ENCODE data around the gene STPG1. TPM values are rescaled to one million over a fixed set of nuclear protein-coding genes. Genes with fewer than 3 reads are reported as not detected.

STPG1 gene
- total RNA-seq, 2 experiments from 2014 or later = 1.8 to 2.4 TPM

- H3K27ac Mint-ChIP-seq = peak overlapping the region; percentile 36
- intact Hi-C loops (cut with DNase I, micrococcal nuclease) = no loop called here
- ATAC-seq (ENCODE audit: poor library complexity) (no peak), DNase-seq (no peak)
- H3K36me3 ChIP-seq (ENCODE audit: insufficient read depth, low read length) = peaks cover 50% of the 10 kb centered on the region
- peaks cover 85% of the 10 kb centered on the region for H3K36me3 Mint-ChIP-seq (ENCODE audit: low read depth)
- H3K9me3 Mint-ChIP-seq = no peaks in the 10 kb centered on the region
- H3K4me1 ChIP-seq (ENCODE audit: insufficient read depth, low read length) = no peaks in the 10 kb centered on the region
- H3K4me3 Mint-ChIP-seq = no peak overlapping the region
- ChIA-PET CTCF (no interaction called here), POLR2A (interaction anchor here (1.0 kb wide), 1 partner anchor 42 kb away, joined by 3 read pairs; no protein-coding TSS in a partner anchor)
- H3K4me3 ChIP-seq (ENCODE audit: low read length) = no peak overlapping the region
- no peaks in the 10 kb centered on the region for H3K9me3 ChIP-seq (ENCODE audit: control insufficient read depth in 1 of 2, insufficient read depth in 1 of 2, low read length in 2 of 2)
- H3K27ac ChIP-seq (ENCODE audit: low read depth in 1 of 2, low read length in 2 of 2) = no peak overlapping the region
- peaks cover 37% of the 10 kb centered on the region for H3K4me1 Mint-ChIP-seq (ENCODE audit: low read depth)
- TF ChIP-seq CTCF (IDR thresholded peaks at IDR 0.05) = no peak
- no peaks in the 10 kb centered on the region for H3K27me3 Mint-ChIP-seq
- H3K27me3 ChIP-seq (ENCODE audit: control insufficient read depth in 1 of 2, insufficient read depth in 2 of 2, low read length in 2 of 2) = no peaks in the 10 kb centered on the region
Observed at GRCh38 chr1:24438423-24438901, 24.9 kb upstream of the STPG1 start.

- H3K4me1 Mint-ChIP-seq (ENCODE audit: low read depth) = peaks cover 44% of the 10 kb centered on the region
- ATAC-seq (ENCODE audit: poor library complexity) (no peak), DNase-seq (no peak)
- H3K27me3 ChIP-seq (ENCODE audit: control insufficient read depth in 1 of 2, insufficient read depth in 2 of 2, low read length in 2 of 2) = no peaks in the 10 kb centered on the region
- ChIA-PET POLR2A (interaction anchor here (1.0 kb wide), 1 partner anchor 43 kb away, joined by 3 read pairs; no protein-coding TSS in a partner anchor), CTCF (no interaction called here)
- H3K9me3 Mint-ChIP-seq = no peaks in the 10 kb centered on the region
- intact Hi-C loops (cut with DNase I, micrococcal nuclease) = no loop called here
- H3K27me3 Mint-ChIP-seq = no peaks in the 10 kb centered on the region
- peaks cover 50% of the 10 kb centered on the region for H3K36me3 ChIP-seq (ENCODE audit: insufficient read depth, low read length)
- peak overlapping the region; percentile 36 for H3K27ac Mint-ChIP-seq
- no peak overlapping the region for H3K4me3 Mint-ChIP-seq
- peaks cover 85% of the 10 kb centered on the region for H3K36me3 Mint-ChIP-seq (ENCODE audit: low read depth)
- no peaks in the 10 kb centered on the region for H3K9me3 ChIP-seq (ENCODE audit: control insufficient read depth in 1 of 2, insufficient read depth in 1 of 2, low read length in 2 of 2)
- TF ChIP-seq CTCF (IDR thresholded peaks at IDR 0.05) = no peak
- no peak overlapping the region for H3K27ac ChIP-seq (ENCODE audit: low read depth in 1 of 2, low read length in 2 of 2)
- no peaks in the 10 kb centered on the region for H3K4me1 ChIP-seq (ENCODE audit: insufficient read depth, low read length)
- no peak overlapping the region for H3K4me3 ChIP-seq (ENCODE audit: low read length)
Observed at GRCh38 chr1:24437631-24438396, 24.2 kb upstream of the STPG1 start.

GRCh38 chr1:24435782-24436365 is 22.3 kb upstream of the STPG1 start:
- Histone ChIP-seq H3K4me3 (ENCODE audit: low read length) (no peak overlapping the region), H3K27ac (ENCODE audit: low read depth in 1 of 2, low read length in 2 of 2) (no peak overlapping the region), H3K27me3 (ENCODE audit: control insufficient read depth in 1 of 2, insufficient read depth in 2 of 2, low read length in 2 of 2) (no peaks in the 10 kb centered on the region), H3K4me1 (ENCODE audit: insufficient read depth, low read length) (no peaks in the 10 kb centered on the region), H3K9me3 (ENCODE audit: control insufficient read depth in 1 of 2, insufficient read depth in 1 of 2, low read length in 2 of 2) (no peaks in the 10 kb centered on the region), H3K36me3 (ENCODE audit: insufficient read depth, low read length) (peaks cover 39% of the 10 kb centered on the region)
- Mint-ChIP-seq H3K4me1 (ENCODE audit: low read depth) (peaks cover 52% of the 10 kb centered on the region), H3K36me3 (ENCODE audit: low read depth) (peaks cover 84% of the 10 kb centered on the region), H3K27me3 (no peaks in the 10 kb centered on the region), H3K27ac (peak overlapping the region; percentile 49), H3K4me3 (no peak overlapping the region), H3K9me3 (no peaks in the 10 kb centered on the region)
- ChIA-PET CTCF (interaction anchor here (1.4 kb wide), 2 partner anchors 9 to 151 kb away, joined by 3 to 6 read pairs; no protein-coding TSS in a partner anchor), POLR2A (interaction anchor here (0.7 kb wide), 1 partner anchor 51 kb away, joined by 3 read pairs; no protein-coding TSS in a partner anchor)
- TF ChIP-seq CTCF (IDR thresholded peaks at IDR 0.05) = no peak
- DNase-seq (peak in 1 of 14 experiments; percentile 27), ATAC-seq (ENCODE audit: poor library complexity) (no peak)
- intact Hi-C loops (cut with DNase I, micrococcal nuclease) = no loop called here
